Heart left ventricle (tissue), 13 donors: ENCODE results near the gene NKX2-4.

Experiments used
- CTCF ChIP-seq, 12 donors: fragments of 200-600 bp; sonication (generic) in 4 of 12; IDR thresholded peaks; one replicate each; pipeline versions ENCODE4 v1.5.0 to v1.8.0; 2018 to 2022; ENCODE audit warnings: antibody characterized with exemption in 12 of 12, mild to moderate bottlenecking in 5 of 12
- POLR2A ChIP-seq, 2 donors: fragments of 450-650 bp; IDR thresholded peaks; one replicate each; pipeline ENCODE4 v1.6.1; 2017; ENCODE audit warnings: antibody characterized with exemption in 2 of 2, mild to moderate bottlenecking in 2 of 2, moderate library complexity in 2 of 2
- donor health status: ischemic (EF 13 %, LVEDD 7.1; RV severe dilation, severe dysfunction).
- donor health status: DM: no; HTN: yes; CAD: no.
- donor health status: DM: no; HTN: no; CAD: no.
- donor health status: ischemic (EF 25% LVEDD 6.9; RV normal size, moderate dysfunction).
- donor health status: ischemic (EF 25% LVEDD 5.7; RV mildly dilated, moderate dysfunction).
- donor health status: ischemic (EF 35%, LVEDD 5.7; RV mildly dilated, moderate dysfunction).
- donor health status: nonischemic (EF 11% LVEDD 7.7; RV severe dilation, severe dysfunction).
- donor health status: DM: yes; HTN: yes; CAD: no.
- donor health status: PGD.
- donor health status: ischemic (EF 29% LVEDD 5.4; RV normal size, mild dysfunction).
- donor health status: nonischemic (EF 23%, LVEDD 6.1; RV moderate dilation, normal function).

DNA sequence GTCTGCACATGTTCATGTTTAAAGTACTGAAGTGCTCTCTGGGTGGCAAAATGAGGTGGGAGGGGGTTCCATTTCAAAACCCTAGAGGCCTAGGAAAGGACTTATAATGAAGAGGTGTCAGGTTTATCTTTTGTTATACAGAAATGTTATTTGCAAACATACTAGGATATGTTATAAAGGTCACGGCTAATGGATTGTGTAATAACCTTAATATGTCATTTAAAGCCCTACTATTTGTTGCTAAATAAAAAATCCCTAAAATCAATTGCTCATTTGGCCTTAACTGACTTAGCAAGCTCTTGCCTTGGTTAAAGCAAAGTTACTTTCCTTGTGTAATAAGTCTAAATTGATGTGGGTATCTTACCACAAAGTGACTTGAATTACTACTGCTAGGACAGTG is 8.8 kb downstream of the NKX2-4 start:
- TF ChIP-seq CTCF (IDR thresholded peaks at IDR 0.05), result no peak
- TF ChIP-seq POLR2A (IDR thresholded peaks at IDR 0.05), result no peak
